H1 (cell line): ENCODE results near the gene PGAP2. TPM values are rescaled to one million over a fixed set of nuclear protein-coding genes. Genes with fewer than 3 reads are reported as not detected.

Experiments
- CBX5 ChIP-seq: fragments of 300-800, 300-1000 bp; sonication (generic); IDR thresholded peaks from 2 replicates; pipeline ENCODE4 v1.7.1; 2016; ENCODE audit warnings: antibody characterized with exemption, low read length, low read depth
- CBX8 ChIP-seq: fragments of 300-800, 300-1000 bp; sonication (generic); IDR thresholded peaks from 2 replicates; pipeline ENCODE4 v1.7.1; 2016; ENCODE audit warnings: low read depth, low read length, borderline replicate concordance
- CREB1 ChIP-seq: IDR thresholded peaks from 2 replicates; pipeline ENCODE4 v1.6.1; 2012; ENCODE audit warnings: inconsistent platforms
- E2F6 ChIP-seq: IDR thresholded peaks from 2 replicates; pipeline ENCODE4 v1.6.1; 2012; ENCODE audit warnings: inconsistent platforms
- EGR1 ChIP-seq: IDR thresholded peaks from 2 replicates; pipeline ENCODE4 v1.6.1; 2011; ENCODE audit warnings: low read depth, low read length, borderline replicate concordance
- EZH2 ChIP-seq: fragments of 200-600 bp; sonication (generic); IDR thresholded peaks from 2 replicates; pipeline ENCODE4 v1.7.1; 2012; ENCODE audit warnings: low read depth, mild to moderate bottlenecking, moderate library complexity, low read length, inconsistent platforms; ENCODE audit not compliant: severe bottlenecking
- GABPA ChIP-seq: IDR thresholded peaks from 2 replicates; pipeline ENCODE4 v1.6.1; 2011; ENCODE audit warnings: mild to moderate bottlenecking, low read length, moderate library complexity, borderline replicate concordance; ENCODE audit not compliant: insufficient read depth
- KDM5A ChIP-seq: fragments of 200-600 bp; IDR thresholded peaks from 2 replicates; pipeline ENCODE4 v1.7.1; 2012; ENCODE audit warnings: mild to moderate bottlenecking, low read length, inconsistent platforms, mixed read lengths
- NRF1 ChIP-seq: IDR thresholded peaks from 2 replicates; pipeline ENCODE4 v1.6.1; 2011; ENCODE audit warnings: mild to moderate bottlenecking, low read depth, low read length, improper control_type of control experiment
- POLR2A ChIP-seq, 2 experiments: IDR thresholded peaks; 1 replicate in 1 of 2; 2 replicates in 1 of 2; pipeline ENCODE4 v1.6.1; 2011; ENCODE audit warnings: low read depth in 2 of 2, low read length in 2 of 2, mild to moderate bottlenecking in 2 of 2; ENCODE audit errors: control extremely low read depth in 1 of 2
- TAF1 ChIP-seq: IDR thresholded peaks from 2 replicates; pipeline ENCODE4 v1.6.1; 2011; ENCODE audit warnings: mild to moderate bottlenecking, low read depth, low read length
- polyA plus RNA-seq, 7 experiments: library from polyadenylated mRNA; depleted of rRNA in 3 of 7; stranded (reverse) in 5 of 7; unstranded in 2 of 7; fragments of >200 nt in 5 of 7; fragments of 200-250 nt in 2 of 7; gene quantifications; 1 replicate in 5 of 7; 2 replicates in 1 of 7; 4 replicates in 1 of 7; pipeline versions ENCODE4 v1.2.1 to v1.2.3, GENCODE V29; 2011 to 2013; ENCODE audit warnings: missing spikeins in 2 of 7, mixed read lengths in 2 of 7
- total RNA-seq: library from RNA; stranded (reverse); fragmentation: NEBNext Ultra II Directional; extraction: Animal tissue kit (Norgen Biotek cat#: 25700); gene quantifications from 2 replicates; pipeline ENCODE4 v1.2.1, GENCODE V29; 2021
- TF ChIP-seq, protein P1 (sequence below): fragments of 300-600 bp; sonication (generic); IDR thresholded peaks from 2 replicates; pipeline ENCODE4 v1.7.1; 2012; ENCODE audit warnings: low read length, moderate library complexity, mild to moderate bottlenecking, inconsistent platforms; ENCODE audit not compliant: insufficient replicate concordance

PGAP2 gene
- total and polyA plus RNA-seq, 2 of the 8 experiments (the other 6 are each of a cell fraction or from before 2014, with no cell fraction given) = 56.5 to 106 TPM

GRCh38 chr11:3823303-3823702 lies 14.9 kb downstream of the PGAP2 start (continued):
- TF ChIP-seq, protein P1, sequence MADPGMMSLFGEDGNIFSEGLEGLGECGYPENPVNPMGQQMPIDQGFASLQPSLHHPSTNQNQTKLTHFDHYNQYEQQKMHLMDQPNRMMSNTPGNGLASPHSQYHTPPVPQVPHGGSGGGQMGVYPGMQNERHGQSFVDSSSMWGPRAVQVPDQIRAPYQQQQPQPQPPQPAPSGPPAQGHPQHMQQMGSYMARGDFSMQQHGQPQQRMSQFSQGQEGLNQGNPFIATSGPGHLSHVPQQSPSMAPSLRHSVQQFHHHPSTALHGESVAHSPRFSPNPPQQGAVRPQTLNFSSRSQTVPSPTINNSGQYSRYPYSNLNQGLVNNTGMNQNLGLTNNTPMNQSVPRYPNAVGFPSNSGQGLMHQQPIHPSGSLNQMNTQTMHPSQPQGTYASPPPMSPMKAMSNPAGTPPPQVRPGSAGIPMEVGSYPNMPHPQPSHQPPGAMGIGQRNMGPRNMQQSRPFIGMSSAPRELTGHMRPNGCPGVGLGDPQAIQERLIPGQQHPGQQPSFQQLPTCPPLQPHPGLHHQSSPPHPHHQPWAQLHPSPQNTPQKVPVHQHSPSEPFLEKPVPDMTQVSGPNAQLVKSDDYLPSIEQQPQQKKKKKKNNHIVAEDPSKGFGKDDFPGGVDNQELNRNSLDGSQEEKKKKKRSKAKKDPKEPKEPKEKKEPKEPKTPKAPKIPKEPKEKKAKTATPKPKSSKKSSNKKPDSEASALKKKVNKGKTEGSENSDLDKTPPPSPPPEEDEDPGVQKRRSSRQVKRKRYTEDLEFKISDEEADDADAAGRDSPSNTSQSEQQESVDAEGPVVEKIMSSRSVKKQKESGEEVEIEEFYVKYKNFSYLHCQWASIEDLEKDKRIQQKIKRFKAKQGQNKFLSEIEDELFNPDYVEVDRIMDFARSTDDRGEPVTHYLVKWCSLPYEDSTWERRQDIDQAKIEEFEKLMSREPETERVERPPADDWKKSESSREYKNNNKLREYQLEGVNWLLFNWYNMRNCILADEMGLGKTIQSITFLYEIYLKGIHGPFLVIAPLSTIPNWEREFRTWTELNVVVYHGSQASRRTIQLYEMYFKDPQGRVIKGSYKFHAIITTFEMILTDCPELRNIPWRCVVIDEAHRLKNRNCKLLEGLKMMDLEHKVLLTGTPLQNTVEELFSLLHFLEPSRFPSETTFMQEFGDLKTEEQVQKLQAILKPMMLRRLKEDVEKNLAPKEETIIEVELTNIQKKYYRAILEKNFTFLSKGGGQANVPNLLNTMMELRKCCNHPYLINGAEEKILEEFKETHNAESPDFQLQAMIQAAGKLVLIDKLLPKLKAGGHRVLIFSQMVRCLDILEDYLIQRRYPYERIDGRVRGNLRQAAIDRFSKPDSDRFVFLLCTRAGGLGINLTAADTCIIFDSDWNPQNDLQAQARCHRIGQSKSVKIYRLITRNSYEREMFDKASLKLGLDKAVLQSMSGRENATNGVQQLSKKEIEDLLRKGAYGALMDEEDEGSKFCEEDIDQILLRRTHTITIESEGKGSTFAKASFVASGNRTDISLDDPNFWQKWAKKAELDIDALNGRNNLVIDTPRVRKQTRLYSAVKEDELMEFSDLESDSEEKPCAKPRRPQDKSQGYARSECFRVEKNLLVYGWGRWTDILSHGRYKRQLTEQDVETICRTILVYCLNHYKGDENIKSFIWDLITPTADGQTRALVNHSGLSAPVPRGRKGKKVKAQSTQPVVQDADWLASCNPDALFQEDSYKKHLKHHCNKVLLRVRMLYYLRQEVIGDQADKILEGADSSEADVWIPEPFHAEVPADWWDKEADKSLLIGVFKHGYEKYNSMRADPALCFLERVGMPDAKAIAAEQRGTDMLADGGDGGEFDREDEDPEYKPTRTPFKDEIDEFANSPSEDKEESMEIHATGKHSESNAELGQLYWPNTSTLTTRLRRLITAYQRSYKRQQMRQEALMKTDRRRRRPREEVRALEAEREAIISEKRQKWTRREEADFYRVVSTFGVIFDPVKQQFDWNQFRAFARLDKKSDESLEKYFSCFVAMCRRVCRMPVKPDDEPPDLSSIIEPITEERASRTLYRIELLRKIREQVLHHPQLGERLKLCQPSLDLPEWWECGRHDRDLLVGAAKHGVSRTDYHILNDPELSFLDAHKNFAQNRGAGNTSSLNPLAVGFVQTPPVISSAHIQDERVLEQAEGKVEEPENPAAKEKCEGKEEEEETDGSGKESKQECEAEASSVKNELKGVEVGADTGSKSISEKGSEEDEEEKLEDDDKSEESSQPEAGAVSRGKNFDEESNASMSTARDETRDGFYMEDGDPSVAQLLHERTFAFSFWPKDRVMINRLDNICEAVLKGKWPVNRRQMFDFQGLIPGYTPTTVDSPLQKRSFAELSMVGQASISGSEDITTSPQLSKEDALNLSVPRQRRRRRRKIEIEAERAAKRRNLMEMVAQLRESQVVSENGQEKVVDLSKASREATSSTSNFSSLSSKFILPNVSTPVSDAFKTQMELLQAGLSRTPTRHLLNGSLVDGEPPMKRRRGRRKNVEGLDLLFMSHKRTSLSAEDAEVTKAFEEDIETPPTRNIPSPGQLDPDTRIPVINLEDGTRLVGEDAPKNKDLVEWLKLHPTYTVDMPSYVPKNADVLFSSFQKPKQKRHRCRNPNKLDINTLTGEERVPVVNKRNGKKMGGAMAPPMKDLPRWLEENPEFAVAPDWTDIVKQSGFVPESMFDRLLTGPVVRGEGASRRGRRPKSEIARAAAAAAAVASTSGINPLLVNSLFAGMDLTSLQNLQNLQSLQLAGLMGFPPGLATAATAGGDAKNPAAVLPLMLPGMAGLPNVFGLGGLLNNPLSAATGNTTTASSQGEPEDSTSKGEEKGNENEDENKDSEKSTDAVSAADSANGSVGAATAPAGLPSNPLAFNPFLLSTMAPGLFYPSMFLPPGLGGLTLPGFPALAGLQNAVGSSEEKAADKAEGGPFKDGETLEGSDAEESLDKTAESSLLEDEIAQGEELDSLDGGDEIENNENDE = no peak
- TF ChIP-seq POLR2A (IDR thresholded peaks at IDR 0.05; ENCODE audit: control extremely low read depth in 1 of 2, low read depth in 2 of 2, low read length in 2 of 2) (no peak), CBX5 (no peak), CBX8 (no peak), TAF1 (no peak), KDM5A (no peak), GABPA (no peak), CREB1 (no peak), E2F6 (no peak), NRF1 (no peak), EZH2 (no peak), EGR1 (no peak)
